GM18499 (cell line): ENCODE data around the gene SGSM1.

Experiments
- ATAC-seq: cut with Tn5 transposase; IDR thresholded peaks from one replicate; pipeline ENCODE4 v1.9.1; 2021; ENCODE audit warnings: moderate number of reproducible peaks; ENCODE audit not compliant: insufficient read depth, unreplicated experiment

SGSM1 gene, protein sequence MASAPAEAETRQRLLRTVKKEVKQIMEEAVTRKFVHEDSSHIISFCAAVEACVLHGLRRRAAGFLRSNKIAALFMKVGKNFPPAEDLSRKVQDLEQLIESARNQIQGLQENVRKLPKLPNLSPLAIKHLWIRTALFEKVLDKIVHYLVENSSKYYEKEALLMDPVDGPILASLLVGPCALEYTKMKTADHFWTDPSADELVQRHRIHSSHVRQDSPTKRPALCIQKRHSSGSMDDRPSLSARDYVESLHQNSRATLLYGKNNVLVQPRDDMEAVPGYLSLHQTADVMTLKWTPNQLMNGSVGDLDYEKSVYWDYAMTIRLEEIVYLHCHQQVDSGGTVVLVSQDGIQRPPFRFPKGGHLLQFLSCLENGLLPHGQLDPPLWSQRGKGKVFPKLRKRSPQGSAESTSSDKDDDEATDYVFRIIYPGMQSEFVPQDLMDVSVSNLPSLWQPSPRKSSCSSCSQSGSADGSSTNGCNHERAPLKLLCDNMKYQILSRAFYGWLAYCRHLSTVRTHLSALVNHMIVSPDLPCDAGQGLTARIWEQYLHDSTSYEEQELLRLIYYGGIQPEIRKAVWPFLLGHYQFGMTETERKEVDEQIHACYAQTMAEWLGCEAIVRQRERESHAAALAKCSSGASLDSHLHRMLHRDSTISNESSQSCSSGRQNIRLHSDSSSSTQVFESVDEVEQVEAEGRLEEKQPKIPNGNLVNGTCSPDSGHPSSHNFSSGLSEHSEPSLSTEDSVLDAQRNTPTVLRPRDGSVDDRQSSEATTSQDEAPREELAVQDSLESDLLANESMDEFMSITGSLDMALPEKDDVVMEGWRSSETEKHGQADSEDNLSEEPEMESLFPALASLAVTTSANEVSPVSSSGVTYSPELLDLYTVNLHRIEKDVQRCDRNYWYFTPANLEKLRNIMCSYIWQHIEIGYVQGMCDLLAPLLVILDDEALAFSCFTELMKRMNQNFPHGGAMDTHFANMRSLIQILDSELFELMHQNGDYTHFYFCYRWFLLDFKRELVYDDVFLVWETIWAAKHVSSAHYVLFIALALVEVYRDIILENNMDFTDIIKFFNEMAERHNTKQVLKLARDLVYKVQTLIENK

DNA sequence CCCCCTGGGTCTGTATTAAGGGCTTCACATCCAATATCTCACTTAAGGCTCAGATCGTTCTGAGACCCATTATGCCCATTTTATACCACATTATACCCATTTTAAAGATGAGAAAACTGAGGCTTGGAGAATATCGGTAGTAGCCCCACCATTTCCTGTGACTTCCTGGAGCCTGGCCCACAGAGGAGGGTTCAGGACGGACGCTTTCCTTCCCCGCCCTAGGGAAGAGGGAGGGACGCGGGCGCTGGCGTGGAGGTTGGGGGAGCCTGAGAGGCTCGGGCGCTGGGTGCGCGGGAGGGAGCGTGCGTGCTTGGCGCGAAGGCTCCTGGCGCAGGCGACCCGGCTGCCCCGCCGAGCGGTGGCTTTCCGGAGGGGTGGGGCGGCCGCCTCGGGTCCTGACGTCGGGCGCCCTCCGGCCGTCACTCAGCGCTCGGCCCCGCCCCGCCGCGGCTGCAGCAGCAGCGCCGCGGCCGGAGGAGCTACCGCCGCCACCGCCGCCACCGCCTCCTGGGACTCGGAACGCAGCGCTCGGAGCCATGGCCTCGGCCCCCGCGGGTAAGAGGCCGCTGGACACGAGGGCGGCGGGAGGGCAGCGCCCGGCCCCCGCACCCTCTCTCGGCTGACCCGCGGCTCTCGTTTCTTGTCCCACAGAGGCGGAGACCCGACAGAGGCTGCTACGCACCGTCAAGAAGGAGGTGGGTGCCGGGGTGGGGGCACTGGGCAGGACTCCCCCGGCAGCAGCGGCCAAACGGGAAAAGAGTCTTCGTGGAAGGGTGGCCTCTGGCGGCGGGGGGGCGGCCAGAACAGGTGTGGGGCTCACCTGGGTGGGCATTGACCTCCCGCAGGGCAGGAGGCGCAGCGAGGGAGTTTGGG, at the start of gene SGSM1:
SGSM1 (plus strand) TSS at position 422 of the 873 bp plus-strand sequence; CDS start at position 537, 115 bp downstream.
- no peak for ATAC-seq

DNA sequence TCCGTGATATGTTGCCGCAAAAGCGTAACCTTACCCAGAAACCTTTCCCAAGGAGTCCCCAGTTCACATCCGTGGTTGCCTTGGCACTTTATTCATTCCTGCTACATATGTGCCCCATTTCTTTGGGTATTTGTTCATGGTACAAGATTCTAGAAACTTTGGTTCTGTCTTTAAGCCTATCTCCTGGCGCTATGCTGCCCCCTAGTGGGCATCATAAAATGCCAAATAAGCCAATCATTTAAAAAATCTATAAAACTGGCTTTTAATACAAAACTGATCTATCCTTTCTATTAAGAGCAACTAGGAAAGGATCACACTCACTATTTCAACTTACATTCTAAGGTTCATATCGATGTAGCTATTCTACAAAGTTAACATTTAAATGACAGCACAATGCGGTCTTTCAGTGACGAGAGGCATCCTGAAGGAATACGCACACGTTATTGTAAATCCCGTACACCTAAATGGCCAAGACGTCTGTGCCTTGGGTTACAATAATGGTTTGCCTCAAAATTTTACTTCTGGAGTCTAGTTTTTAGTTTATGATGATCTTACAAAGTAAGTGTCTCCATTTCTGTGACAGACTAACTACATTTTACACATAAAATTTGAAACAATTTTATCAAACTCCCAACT, 47.7 kb upstream of the SGSM1 start:
- no peak for ATAC-seq

DNA sequence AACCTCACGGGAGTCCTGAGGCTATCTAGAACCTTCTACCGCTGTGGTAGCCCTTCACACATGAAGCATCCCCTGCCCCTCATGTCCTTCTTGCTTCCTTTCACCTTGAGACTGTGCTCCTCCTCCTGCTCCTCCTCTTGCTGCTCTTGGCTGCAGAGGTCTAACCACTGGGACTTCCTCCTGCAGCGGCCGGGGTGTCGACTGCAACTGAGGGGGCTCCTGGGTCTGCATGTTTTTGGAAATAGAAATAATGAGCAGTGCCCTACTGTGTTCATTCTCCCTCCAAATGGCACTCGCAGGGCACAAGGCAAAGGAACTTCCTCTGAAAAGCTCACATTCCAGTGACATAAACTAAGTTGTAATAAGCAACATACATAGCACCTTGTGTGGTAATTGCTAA, 46.2 kb upstream of the SGSM1 start:
- no peak for ATAC-seq

- no peak for ATAC-seq
Observed at GRCh38 chr22:24760708-24761306, 45.2 kb upstream of the SGSM1 start.

- ATAC-seq, result no peak
Observed at GRCh38 chr22:24761888-24762675, 43.9 kb upstream of the SGSM1 start.

- no peak for ATAC-seq
Observed at GRCh38 chr22:24763872-24764485, 42.0 kb upstream of the SGSM1 start.

- ATAC-seq, result no peak
Observed at GRCh38 chr22:24765166-24765565, 40.8 kb upstream of the SGSM1 start.

DNA sequence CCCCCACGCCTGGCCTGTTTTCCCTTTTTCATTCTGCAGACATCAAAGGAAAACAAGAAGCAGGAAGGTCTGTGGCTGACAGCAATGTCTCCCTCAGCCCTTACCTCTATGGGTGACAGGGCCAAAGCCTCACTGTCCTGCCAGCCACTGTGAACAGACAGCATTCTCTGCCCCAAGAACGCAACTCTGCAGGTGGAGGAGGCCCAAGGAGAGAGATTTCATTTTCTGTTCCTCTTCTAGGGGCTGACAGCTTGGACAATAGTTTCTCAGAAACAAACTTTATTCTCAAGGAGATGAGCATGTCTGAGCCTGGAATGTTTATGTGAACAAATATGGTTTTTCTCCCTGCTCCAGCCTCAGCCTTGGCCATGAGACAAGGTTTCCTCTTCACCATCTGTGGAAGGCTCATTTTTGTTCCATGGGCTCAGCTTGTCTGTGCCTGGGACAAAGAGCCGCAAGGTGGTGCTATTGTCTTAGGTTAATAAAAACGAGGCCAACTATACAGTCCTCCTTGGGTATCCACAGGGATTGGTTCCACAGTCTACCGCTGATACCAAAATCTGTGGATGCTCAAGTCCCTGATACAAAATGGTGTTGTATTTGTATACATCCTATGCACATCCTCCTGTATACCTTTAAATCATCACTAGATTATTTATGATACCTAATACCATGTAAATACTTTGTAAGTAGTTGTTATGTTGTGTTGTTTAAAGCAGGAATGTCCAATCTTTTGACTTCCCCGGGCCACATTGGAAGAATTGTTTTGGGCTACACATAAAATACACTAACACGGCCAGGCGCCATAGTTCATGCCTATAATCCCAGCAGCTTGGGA, 37.3 kb upstream of the SGSM1 start:
- no peak for ATAC-seq

DNA sequence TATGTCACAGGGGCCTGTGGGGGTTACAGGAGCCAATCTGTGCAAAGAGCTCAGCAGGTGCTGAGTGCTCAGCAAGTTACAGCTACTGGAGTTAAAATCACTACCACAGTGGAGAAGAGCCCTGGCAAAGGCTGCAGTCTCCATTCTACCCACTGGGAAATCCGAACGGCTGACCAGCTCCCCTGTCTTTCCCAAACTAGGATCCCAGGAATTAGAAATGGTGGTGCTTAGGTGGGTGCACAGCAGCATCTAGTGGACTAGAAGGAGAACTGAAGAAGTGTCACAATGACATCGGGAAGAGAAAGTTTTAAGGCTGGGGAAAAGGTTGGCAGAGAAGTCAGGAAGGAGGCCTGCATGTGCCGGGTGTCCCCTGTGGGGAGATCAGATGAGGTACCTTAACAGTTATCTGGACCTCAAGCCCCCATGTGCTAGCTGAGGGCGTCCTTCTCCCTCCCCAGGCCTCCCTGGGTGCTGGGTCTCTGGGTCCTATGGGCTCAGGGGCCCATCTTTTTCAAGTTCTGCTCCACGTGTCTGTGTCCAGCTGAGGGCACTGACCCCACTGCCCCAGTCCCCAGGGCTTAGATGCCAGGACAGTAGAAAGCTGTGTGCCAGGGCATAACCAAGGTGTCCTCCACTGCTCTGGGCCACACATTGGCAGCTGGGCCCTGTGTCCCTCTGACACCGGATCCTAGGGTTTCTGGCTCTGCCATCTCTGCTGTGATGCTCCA, 33.4 kb upstream of the SGSM1 start:
- no peak for ATAC-seq

DNA sequence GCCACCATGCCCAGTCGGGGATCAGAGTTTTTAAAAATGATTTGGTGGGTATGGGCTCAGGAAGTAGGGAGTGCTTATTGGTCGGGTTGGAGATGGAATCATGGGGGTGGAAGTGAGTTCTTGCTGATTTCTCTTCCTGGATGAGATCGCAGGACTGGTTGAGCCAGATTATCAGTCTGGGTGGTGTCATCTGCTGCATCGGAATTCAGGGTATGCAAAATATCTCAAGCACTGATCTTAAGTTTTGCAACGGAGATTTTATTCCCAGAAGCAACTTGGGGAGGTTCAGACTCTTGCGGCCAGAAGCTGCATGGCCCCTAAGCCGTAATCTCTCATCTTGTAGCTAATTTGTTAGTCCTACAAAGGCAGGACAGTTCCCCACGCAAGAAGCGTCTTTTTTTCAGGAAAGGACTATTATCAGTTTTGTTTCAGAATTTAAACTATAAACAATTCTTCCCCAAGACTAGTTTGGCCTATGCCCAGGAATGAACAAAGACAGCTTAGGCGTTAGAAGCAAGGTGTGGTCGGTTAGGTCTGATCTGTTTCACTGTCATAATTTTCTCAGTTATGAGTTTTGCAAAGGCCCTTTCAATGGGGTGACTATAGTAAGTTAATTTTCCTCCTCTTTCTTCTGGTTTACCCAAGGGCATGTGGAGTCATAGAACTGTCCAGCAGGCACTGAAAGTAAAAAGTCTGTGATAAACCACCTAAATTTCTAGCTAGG, 30.1 kb upstream of the SGSM1 start:
- ATAC-seq, result no peak

DNA sequence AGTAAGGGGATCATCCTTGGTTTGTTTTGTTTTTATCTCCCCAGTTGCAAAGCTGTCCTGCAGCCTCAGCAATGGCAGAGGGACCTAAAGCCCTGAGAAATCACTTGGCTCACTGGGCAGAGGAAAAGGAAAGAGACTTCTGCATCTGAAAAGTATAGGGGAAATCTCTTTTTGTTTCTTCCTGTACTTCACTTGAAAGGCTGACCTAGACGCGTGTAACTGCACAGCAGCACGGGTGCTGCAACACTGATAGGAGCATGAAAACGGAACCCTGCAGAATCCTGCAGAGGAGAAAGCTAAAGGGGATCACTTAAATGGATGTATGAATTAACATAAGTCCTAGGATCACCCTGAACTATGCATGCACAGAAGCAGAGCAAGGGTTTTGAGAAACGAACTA, 29.5 kb upstream of the SGSM1 start:
- no peak for ATAC-seq

- ATAC-seq, result no peak
Observed at GRCh38 chr22:24789516-24789915, 16.5 kb upstream of the SGSM1 start.

- ATAC-seq, result no peak
Observed at GRCh38 chr22:24791362-24791761, 14.6 kb upstream of the SGSM1 start.

GRCh38 chr22:24796056-24796455, 10.0 kb upstream of the SGSM1 start:
- ATAC-seq, result no peak

GRCh38 chr22:24796860-24797259, 9.2 kb upstream of the SGSM1 start:
- ATAC-seq, result no peak
